Neuronal stem cell (in vitro differentiated cells): ENCODE results near the gene ZNF19.

Experiments
- DNase-seq: peaks from one replicate; pipeline ENCODE4 v3.0.0-alpha.2; 2013; ENCODE audit warnings: low spot score
- H2AFZ ChIP-seq: one replicate; pipeline ENCODE4 v1.6.1; 2013; ENCODE audit warnings: mild to moderate bottlenecking, low read length, inconsistent platforms
- H2AK5ac ChIP-seq: 2 replicates; pipeline ENCODE4 v1.6.1; 2013; ENCODE audit warnings: low read depth, mild to moderate bottlenecking, inconsistent platforms, low read length, moderate library complexity, mixed read lengths
- H2BK120ac ChIP-seq: 2 replicates; pipeline ENCODE4 v1.6.1; 2013; ENCODE audit warnings: low read depth, mild to moderate bottlenecking, inconsistent platforms, low read length, moderate library complexity, mixed read lengths
- H2BK12ac ChIP-seq: one replicate; pipeline ENCODE4 v1.6.1; 2013; ENCODE audit warnings: low read length, inconsistent platforms
- H2BK15ac ChIP-seq: 2 replicates; pipeline ENCODE4 v1.6.1; 2013; ENCODE audit warnings: mild to moderate bottlenecking, low read length, inconsistent platforms, mixed read lengths
- H2BK5ac ChIP-seq: one replicate; pipeline ENCODE4 v1.6.1; 2013; ENCODE audit warnings: inconsistent platforms, mild to moderate bottlenecking, low read length, moderate library complexity
- H3K14ac ChIP-seq: one replicate; pipeline ENCODE4 v1.6.1; 2013; ENCODE audit warnings: low read length, inconsistent platforms
- H3K18ac ChIP-seq: 2 replicates; pipeline ENCODE4 v1.6.1; 2013; ENCODE audit warnings: low read length, inconsistent platforms
- H3K23ac ChIP-seq: 2 replicates; pipeline ENCODE4 v1.6.1; 2013; ENCODE audit warnings: low read depth, mild to moderate bottlenecking, mixed read lengths, low read length, inconsistent platforms; ENCODE audit not compliant: poor library complexity
- H3K27ac ChIP-seq: replicated peaks from 3 replicates; pipeline ENCODE4 v1.5.1; 2013; ENCODE audit warnings: low read length, inconsistent platforms
- H3K27me3 ChIP-seq, 3 experiments: 2 replicates each; pipeline ENCODE4 v1.6.1; 2013; ENCODE audit warnings: low read length in 3 of 3, mild to moderate bottlenecking in 2 of 3, inconsistent platforms in 1 of 3, low read depth in 1 of 3, mixed read lengths in 1 of 3, moderate library complexity in 1 of 3; ENCODE audit not compliant: control insufficient read depth in 3 of 3, insufficient read depth in 3 of 3
- H3K36me3 ChIP-seq, 2 donors: replicated peaks in 1 of 2; 2 replicates each; pipeline ENCODE4 v1.6.1; 2013; ENCODE audit warnings: low read length in 2 of 2; ENCODE audit not compliant: control insufficient read depth in 2 of 2, insufficient read depth in 2 of 2
- H3K4ac ChIP-seq: 2 replicates; pipeline ENCODE4 v1.6.1; 2013; ENCODE audit warnings: inconsistent platforms, mild to moderate bottlenecking, low read length, moderate library complexity
- H3K4me1 ChIP-seq, 2 donors: 1 replicate in 1 of 2; 2 replicates in 1 of 2; pipeline ENCODE4 v1.6.1; 2013; ENCODE audit warnings: low read length in 2 of 2, low read depth in 1 of 2; ENCODE audit not compliant: control insufficient read depth in 2 of 2, insufficient read depth in 1 of 2
- H3K4me2 ChIP-seq: one replicate; pipeline ENCODE4 v1.6.1; 2013; ENCODE audit warnings: mild to moderate bottlenecking, low read length, inconsistent platforms; ENCODE audit not compliant: insufficient read depth, poor library complexity, severe bottlenecking
- H3K4me3 ChIP-seq, 2 donors: 2 replicates each; pipeline ENCODE4 v1.5.1; 2013; ENCODE audit warnings: low read length in 2 of 2, mild to moderate bottlenecking in 2 of 2, inconsistent platforms in 1 of 2, moderate library complexity in 1 of 2
- H3K79me1 ChIP-seq: one replicate; pipeline ENCODE4 v1.6.1; 2013; ENCODE audit warnings: low read depth, mild to moderate bottlenecking, inconsistent platforms, low read length, moderate library complexity
- H3K9ac ChIP-seq: one replicate; pipeline ENCODE4 v1.6.1; 2013; ENCODE audit warnings: mild to moderate bottlenecking, low read depth, low read length, inconsistent platforms; ENCODE audit not compliant: poor library complexity
- H3K9me3 ChIP-seq, 2 donors: replicated peaks in 1 of 2; 2 replicates each; pipeline versions ENCODE3 to v1.6.1; 2013; ENCODE audit warnings: low read length in 2 of 2, mild to moderate bottlenecking in 2 of 2, inconsistent platforms in 1 of 2, low read depth in 1 of 2, mixed read lengths in 1 of 2, moderate library complexity in 1 of 2; ENCODE audit not compliant: control insufficient read depth in 2 of 2, insufficient read depth in 1 of 2
- H4K8ac ChIP-seq: one replicate; pipeline ENCODE4 v1.6.1; 2013; ENCODE audit warnings: low read depth, mild to moderate bottlenecking, inconsistent platforms, low read length, moderate library complexity
- H4K91ac ChIP-seq: one replicate; pipeline ENCODE4 v1.6.1; 2013; ENCODE audit warnings: low read length, low read depth, mild to moderate bottlenecking, inconsistent platforms; ENCODE audit not compliant: poor library complexity
- WGBS, 2 donors: extraction: QIAGEN DNeasy Blood & Tissue Kit; methylation state at CpG; one replicate each; pipeline ENCODE4 v1.1.7; 2013; ENCODE audit warnings: missing lambda C conversion rate in 2 of 2, mixed read lengths in 1 of 2; ENCODE audit not compliant: insufficient read length in 2 of 2, insufficient replicate concordance in 1 of 2; ENCODE audit errors: extremely low coverage in 2 of 2; 5-methylcytosine and 5-hydroxymethylcytosine counted together

ZNF19 gene

GRCh38 chr16:71482569-71482968, 6.6 kb downstream of the ZNF19 start:
- H3K27ac ChIP-seq = no peak overlapping the region
- no peaks in the 10 kb centered on the region for H3K9me3 ChIP-seq
- H2BK120ac ChIP-seq = no peak overlapping the region
- no peak overlapping the region for H2BK12ac ChIP-seq
- H3K4me2 ChIP-seq = no peak overlapping the region
- H2BK5ac ChIP-seq = no peak overlapping the region
- no peak overlapping the region for H3K4ac ChIP-seq
- no peak overlapping the region for H4K8ac ChIP-seq
- no peak overlapping the region for H3K14ac ChIP-seq
- H3K27me3 ChIP-seq = no peaks in the 10 kb centered on the region
- H4K91ac ChIP-seq = no peak overlapping the region
- H3K79me1 ChIP-seq = no peaks in the 10 kb centered on the region
- H2AK5ac ChIP-seq = no peak overlapping the region
- no peak overlapping the region for H3K18ac ChIP-seq
- H3K23ac ChIP-seq = no peak overlapping the region
- peaks cover 0 to 1% of the 10 kb centered on the region in 2 donors for H3K4me1 ChIP-seq
- H3K4me3 ChIP-seq = no peak overlapping the region
- H2AFZ ChIP-seq = no peak overlapping the region
- H3K9ac ChIP-seq = no peak overlapping the region
- H2BK15ac ChIP-seq = no peak overlapping the region
- no CpG with 5 or more reads among the region's 5 CpGs for WGBS, 2 donors
- H3K36me3 ChIP-seq = peaks cover 0 to 18% of the 10 kb centered on the region in 2 donors
- DNase-seq = no peak

GRCh38 chr16:71480956-71481355, 8.2 kb downstream of the ZNF19 start:
- no peak overlapping the region for H4K8ac ChIP-seq
- H2AK5ac ChIP-seq = no peak overlapping the region
- no peak overlapping the region for H3K9ac ChIP-seq
- H2BK15ac ChIP-seq = no peak overlapping the region
- H2BK12ac ChIP-seq = no peak overlapping the region
- H3K27me3 ChIP-seq = no peaks in the 10 kb centered on the region
- no peak overlapping the region for H3K27ac ChIP-seq
- no peaks in the 10 kb centered on the region for H3K9me3 ChIP-seq
- H3K18ac ChIP-seq = no peak overlapping the region
- no peaks in the 10 kb centered on the region for H3K79me1 ChIP-seq
- no peak overlapping the region for H3K14ac ChIP-seq
- H3K23ac ChIP-seq = no peak overlapping the region
- H3K4me3 ChIP-seq = no peak overlapping the region
- peaks cover 0 to 1% of the 10 kb centered on the region in 2 donors for H3K4me1 ChIP-seq
- DNase-seq = no peak
- no peak overlapping the region for H3K4me2 ChIP-seq
- peaks cover 1 to 34% of the 10 kb centered on the region in 2 donors for H3K36me3 ChIP-seq
- H2BK120ac ChIP-seq = no peak overlapping the region
- H2BK5ac ChIP-seq = no peak overlapping the region
- H4K91ac ChIP-seq = no peak overlapping the region
- WGBS, 2 donors = no CpG with 5 or more reads among the region's 2 CpGs
- no peak overlapping the region for H2AFZ ChIP-seq
- no peak overlapping the region for H3K4ac ChIP-seq

GRCh38 chr16:71479420-71479819, 9.7 kb downstream of the ZNF19 start:
- Histone ChIP-seq H3K4ac (no peak overlapping the region), H4K8ac (no peak overlapping the region), H3K36me3 (peaks cover 6 to 49% of the 10 kb centered on the region in 2 donors), H3K4me1 (peaks cover 0 to 1% of the 10 kb centered on the region in 2 donors), H2AFZ (no peak overlapping the region), H3K9me3 (no peaks in the 10 kb centered on the region), H4K91ac (no peak overlapping the region), H2BK12ac (no peak overlapping the region), H3K79me1 (no peaks in the 10 kb centered on the region), H3K4me2 (no peak overlapping the region), H3K27ac (no peak overlapping the region), H3K23ac (no peak overlapping the region), H3K18ac (no peak overlapping the region), H2BK5ac (no peak overlapping the region), H3K27me3 (no peaks in the 10 kb centered on the region), H2BK120ac (no peak overlapping the region), H3K4me3 (no peak overlapping the region), H3K9ac (no peak overlapping the region), H2AK5ac (no peak overlapping the region), H3K14ac (no peak overlapping the region), H2BK15ac (no peak overlapping the region)
- DNase-seq = no peak
- WGBS, 2 donors = no CpG with 5 or more reads among the region's 3 CpGs

DNA sequence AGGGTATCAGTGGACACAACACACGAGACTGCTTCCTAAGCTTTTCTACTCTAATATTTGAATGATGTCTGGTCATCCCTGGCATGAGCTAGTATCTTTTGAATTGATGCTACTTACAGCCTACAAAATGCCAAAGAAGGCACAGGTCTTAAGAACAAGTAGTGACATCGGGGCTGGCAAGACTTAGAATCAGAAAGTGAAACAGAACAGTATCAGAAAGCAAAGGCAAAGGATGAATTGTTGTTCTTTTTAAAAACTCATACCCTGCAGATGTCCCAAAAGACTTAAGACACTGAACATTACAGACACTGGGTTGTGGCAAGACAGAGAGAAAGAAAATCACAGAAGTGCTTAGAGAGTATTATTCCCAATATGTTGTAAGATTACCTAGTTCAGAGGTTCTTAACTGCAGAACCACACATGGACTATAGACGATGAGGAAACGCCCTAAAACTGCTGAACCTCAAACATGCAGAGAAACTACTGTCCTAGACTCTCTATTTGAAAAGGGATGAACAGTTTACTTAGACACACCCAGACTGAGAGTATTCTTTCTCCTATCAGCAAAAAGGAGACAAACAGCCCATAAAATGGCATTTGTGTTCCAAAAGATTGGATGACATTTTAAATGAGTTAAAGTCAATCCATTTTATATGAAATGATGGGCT, 12.5 kb downstream of the ZNF19 start:
- Histone ChIP-seq H4K8ac (no peak overlapping the region), H2BK5ac (no peak overlapping the region), H3K18ac (no peak overlapping the region), H3K23ac (no peak overlapping the region), H3K4me1 (no peaks in the 10 kb centered on the region), H3K4me3 (no peak overlapping the region), H2BK120ac (no peak overlapping the region), H3K14ac (no peak overlapping the region), H2AFZ (no peak overlapping the region), H3K27me3 (no peaks in the 10 kb centered on the region), H3K79me1 (no peaks in the 10 kb centered on the region), H2BK12ac (no peak overlapping the region), H3K4me2 (no peak overlapping the region), H3K4ac (no peak overlapping the region), H3K9ac (no peak overlapping the region), H3K36me3 (peaks cover 6 to 57% of the 10 kb centered on the region in 2 donors), H2AK5ac (no peak overlapping the region), H2BK15ac (no peak overlapping the region), H3K9me3 (no peaks in the 10 kb centered on the region), H3K27ac (no peak overlapping the region), H4K91ac (no peak overlapping the region)
- WGBS, 2 donors = no CpG with 5 or more reads among the region's 4 CpGs
- DNase-seq = no peak
